D721Med (cell line): ENCODE results near the gene SLC13A3.

Experiments
- DNase-seq: peaks from one replicate; pipeline ENCODE4 v3.0.0; 2011; ENCODE audit warnings: low spot score; ENCODE audit not compliant: insufficient read length
- FAIRE-seq: peaks from 2 replicates; lab custom pipeline; 2011; peaks lifted over from hg19 to GRCh38; lab: Jason Lieb, UNC
- TF ChIP-seq, protein P1 (sequence below): IDR thresholded peaks from 2 replicates; pipeline ENCODE4 v1.5.1; 2012; ENCODE audit warnings: mild to moderate bottlenecking, control low read depth; ENCODE audit not compliant: insufficient read depth; ENCODE audit errors: missing control alignments

The SLC13A3 gene

GRCh38 chr20:46635514-46636136, 15.6 kb downstream of the SLC13A3 start:
- no peak for FAIRE-seq
- no peak for DNase-seq
- TF ChIP-seq, protein P1, sequence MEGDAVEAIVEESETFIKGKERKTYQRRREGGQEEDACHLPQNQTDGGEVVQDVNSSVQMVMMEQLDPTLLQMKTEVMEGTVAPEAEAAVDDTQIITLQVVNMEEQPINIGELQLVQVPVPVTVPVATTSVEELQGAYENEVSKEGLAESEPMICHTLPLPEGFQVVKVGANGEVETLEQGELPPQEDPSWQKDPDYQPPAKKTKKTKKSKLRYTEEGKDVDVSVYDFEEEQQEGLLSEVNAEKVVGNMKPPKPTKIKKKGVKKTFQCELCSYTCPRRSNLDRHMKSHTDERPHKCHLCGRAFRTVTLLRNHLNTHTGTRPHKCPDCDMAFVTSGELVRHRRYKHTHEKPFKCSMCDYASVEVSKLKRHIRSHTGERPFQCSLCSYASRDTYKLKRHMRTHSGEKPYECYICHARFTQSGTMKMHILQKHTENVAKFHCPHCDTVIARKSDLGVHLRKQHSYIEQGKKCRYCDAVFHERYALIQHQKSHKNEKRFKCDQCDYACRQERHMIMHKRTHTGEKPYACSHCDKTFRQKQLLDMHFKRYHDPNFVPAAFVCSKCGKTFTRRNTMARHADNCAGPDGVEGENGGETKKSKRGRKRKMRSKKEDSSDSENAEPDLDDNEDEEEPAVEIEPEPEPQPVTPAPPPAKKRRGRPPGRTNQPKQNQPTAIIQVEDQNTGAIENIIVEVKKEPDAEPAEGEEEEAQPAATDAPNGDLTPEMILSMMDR = no peak

GRCh38 chr20:46634528-46634927, 16.7 kb downstream of the SLC13A3 start:
- TF ChIP-seq, protein P1 = no peak
- no peak for FAIRE-seq
- DNase-seq = no peak

GRCh38 chr20:46631874-46632446, 19.3 kb downstream of the SLC13A3 start:
- TF ChIP-seq, protein P1 = no peak
- DNase-seq (no peak), FAIRE-seq (no peak)

DNA sequence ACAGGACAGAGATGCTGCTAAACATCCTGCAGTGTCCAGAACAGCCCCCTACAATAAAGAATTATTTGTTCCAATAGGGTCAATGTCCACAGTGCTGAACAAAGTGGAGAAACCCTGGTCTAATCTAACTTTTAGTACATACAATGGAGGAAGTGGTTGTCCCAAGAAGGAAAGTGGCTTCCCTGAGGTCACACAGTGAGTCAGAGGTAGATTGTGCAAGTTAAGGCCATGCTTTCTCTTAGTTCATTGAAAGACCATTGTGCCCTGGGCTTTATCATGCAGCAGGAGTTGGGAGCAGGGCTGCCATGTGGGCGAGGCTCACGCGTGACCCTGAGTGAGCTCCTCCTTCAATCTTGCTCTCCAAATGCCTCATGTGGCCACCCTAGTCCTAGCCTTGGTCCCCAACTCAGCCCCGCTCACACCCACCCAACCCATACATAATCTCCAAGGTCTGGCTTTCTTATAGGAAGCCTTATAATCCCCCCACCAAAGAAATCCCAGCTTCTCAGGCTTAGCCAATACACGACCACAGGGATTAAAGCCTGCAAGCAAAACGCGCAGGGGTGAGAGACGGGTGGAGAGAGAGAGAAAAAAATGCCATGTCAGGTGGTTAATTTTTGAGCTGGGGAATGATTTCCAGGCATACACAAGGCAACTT, 19.9 kb downstream of the SLC13A3 start:
- no peak for DNase-seq
- FAIRE-seq = no peak
- TF ChIP-seq, protein P1 = no peak

DNA sequence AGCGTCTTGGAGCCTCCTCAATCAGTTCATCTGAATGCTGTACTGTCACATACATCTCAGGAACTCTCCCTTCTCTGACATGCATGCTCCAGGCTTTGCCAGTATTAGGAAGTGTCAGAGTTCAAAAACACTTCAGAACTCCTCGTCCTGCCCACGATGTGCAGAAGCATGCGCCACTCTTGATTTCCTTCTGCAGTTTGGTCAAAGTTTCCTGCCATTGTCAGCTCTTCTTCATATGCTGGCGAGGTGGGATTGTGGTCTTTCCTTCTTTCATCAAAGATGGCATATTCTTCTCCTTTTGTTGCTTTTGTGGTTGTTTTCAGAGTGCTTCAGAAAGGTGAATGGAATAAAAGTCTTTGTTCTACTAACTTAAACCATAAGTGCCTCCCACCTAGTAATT, 21.0 kb downstream of the SLC13A3 start:
- no peak for FAIRE-seq

GRCh38 chr20:46629341-46629740, 21.9 kb downstream of the SLC13A3 start:
- DNase-seq = no peak
- TF ChIP-seq, protein P1 = no peak
- FAIRE-seq = no peak

More for the DNA sequence above, 21.0 kb downstream of the SLC13A3 start:
- TF ChIP-seq, protein P1 = no peak
- no peak for DNase-seq

DNA sequence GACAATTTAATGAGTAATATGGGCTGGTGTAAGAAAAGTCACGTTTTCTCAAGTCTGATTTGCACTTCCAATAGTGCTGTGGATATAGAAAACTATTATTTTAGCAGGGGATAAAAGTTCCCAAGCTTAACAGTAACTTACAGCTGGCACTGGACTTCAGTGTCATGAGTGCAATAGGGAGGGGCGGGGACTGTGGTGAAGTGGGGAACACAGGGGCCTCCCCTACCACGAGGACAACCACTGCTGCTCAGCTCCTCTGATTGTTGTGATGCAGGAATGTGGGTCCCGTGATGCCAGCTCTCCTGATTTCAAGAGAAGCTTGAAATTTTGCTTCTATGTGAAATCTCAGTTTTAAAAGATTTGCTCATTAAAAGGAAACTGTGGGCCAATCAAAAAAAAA, 24.0 kb downstream of the SLC13A3 start:
- no peak for DNase-seq
- FAIRE-seq = no peak
- TF ChIP-seq, protein P1 = no peak
